Inferior parietal cortex (tissue), 1 donor: ENCODE results near the gene ACTR5.

Source experiments
- DNase-seq: peaks from one replicate; pipeline ENCODE4 v3.0.0-alpha.2; 2016; ENCODE audit errors: extremely low spot score

The ACTR5 gene

DNA sequence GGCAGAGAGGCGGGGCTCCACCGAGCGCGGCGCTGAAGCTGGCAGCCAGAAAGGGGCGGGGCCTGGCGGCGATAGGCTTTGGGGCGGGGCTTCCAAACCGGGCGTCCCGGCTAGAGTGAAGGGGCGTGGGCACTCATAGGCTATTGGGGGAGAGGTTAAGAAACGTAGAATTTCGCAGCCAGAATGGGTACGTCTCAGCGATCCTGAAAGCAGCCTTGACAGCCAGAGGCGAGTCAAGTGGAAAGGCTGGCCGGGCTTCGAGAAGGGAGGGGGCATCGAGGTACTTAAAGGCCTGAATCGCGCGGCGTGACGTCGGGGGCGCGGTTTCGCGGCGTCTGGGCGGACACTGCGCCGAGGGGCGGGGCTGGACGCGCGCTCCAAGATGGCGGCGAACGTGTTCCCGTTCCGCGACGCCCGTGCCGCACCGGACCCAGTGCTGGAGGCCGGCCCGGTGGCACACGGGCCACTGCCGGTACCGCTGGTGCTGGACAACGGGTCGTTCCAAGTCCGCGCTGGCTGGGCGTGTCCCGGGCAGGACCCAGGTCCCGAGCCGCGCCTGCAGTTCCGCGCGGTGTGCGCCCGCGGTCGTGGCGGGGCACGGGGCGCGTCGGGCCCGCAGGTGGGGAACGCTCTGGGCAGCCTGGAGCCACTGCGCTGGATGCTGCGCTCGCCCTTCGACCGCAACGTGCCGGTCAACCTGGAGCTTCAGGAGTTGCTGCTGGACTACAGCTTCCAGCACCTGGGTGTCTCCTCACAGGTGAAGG is at the start of gene ACTR5:
TSS of gene ACTR5 (plus strand) at position 364 of the 764 bp plus-strand sequence. CDS start at position 383, 19 bp downstream.
- DNase-seq, result peak; percentile 80

DNA sequence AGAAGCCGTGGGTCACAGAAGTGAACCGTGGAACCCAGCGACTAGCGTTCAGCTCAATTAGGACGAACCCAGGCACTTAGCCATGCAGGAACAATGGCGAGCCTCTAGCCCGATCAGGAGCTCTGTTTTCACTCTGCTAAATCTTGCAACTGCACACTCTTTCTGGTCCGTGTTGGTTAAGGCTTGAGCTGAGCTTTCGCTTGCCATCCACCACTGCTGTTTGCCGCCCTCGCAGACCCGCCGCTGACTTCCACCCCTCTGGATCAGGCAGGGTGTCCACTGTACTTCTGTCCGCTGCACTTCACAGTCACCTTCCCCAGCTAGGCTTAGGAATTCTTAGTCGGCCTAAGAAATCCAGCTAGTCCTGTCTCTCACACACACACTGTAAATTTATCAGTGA is 49.7 kb upstream of the ACTR5 start:
- DNase-seq, result no peak

GRCh38 chr20:38700141-38700540 is 48.1 kb upstream of the ACTR5 start:
- DNase-seq, result no peak

- no peak for DNase-seq
These were observed 47.3 kb upstream of the ACTR5 start for GRCh38 chr20:38700926-38701325.

DNA sequence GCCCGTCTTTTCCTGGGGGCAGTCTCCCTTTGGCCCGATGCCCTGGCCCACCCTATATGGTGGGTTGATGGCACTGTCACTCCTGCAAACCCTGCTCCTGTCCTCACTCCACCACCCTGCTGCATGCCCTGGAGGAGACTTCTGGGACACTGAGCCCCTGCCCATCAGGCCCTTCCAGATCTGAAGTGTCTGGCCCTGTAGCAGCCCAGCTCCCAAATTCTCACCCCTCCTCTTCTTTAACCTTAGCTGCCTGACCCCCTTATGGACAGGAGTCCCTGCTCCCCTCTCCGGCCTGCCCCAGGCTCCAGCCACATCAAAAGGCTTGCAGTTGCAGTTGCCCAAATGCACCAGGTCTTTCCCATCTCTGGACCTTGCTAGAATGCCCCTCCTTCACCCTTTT is 44.7 kb upstream of the ACTR5 start:
- DNase-seq, result no peak

DNA sequence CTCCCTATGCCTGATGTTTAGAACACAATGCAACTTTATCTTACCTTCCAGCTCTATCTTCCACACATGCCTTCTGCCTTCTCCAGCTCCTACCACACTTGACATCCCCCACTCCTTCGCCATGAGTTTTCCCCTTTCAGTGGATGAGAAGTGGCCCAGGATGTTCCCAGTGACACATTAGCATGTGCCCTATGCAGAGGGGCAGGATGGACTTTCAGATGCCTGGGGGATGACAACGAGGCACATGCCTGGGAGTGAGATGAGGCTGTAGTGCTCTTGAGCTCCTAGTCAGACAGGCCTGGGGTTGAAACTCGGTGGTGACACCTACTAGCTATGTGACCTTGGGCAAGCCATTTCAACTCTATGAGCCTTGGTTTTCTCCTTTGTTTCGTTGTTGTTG is 44.1 kb upstream of the ACTR5 start:
- DNase-seq, result no peak

DNA sequence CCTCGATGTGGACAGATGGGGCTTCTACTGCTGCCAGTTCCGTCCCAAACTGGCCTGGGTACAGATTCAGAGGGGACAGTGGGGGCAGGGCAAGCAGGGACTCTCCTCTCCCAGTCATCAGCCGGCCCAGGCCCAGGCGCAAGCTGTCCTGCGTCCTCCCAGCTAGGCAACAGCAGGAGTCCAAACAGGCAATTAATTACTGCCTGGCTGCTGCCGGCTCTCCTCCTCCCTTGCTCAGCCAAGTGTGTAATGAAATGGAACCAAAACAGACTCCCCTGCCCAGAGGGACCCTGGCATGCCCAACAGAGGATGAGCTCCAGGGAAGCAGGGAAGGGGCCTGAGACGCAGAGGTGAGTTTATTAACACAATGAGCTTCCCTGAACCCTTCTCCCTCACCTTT is 41.8 kb upstream of the ACTR5 start:
- DNase-seq, result no peak

DNA sequence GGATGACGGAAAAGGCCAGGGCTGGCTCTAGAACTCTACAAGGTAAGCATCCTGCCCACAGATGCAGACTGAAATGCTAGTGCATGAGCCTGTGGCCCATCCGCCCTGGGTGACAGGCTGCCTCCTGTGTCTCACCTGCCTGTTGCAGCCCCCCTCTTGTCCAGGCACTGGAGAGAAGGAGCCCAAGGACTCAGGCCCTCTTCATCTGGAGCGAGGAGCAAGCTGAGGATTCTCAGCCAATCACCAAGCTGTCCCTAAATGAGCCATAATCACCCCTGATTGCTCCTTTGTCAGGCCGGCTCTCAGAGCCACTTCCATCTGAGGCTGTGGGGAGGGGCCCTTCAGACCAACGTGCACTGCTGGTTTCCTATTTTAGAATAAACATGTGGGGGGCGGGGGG is 34.0 kb upstream of the ACTR5 start:
- DNase-seq, result no peak

GRCh38 chr20:38715646-38716045 is 32.6 kb upstream of the ACTR5 start:
- no peak for DNase-seq

DNA sequence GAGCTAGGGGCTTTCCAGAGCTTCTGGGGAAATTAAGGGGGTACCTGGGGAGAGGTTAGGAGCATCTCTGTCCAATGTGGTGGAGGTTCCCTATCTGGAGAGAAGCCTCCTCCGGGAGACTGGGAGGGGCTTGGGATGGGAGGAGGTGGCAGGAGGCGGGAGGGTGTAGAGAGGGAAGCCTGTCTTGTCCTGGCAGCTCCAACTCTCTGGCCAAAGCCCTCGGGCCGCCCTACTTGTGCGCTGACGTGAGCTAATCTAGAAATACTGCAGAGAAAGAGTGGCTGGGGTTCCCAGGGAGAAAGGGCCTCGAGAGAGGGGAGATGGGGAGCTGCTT is 25.6 kb upstream of the ACTR5 start:
- no peak for DNase-seq

GRCh38 chr20:38723017-38723847 is 25.0 kb upstream of the ACTR5 start:
- DNase-seq, result no peak

GRCh38 chr20:38723848-38724625 is 24.2 kb upstream of the ACTR5 start, which contains the start of gene SLC32A1:
TSS of gene SLC32A1 (plus strand) at chr20:38724486. CDS start at chr20:38724725, 239 bp downstream.
- no peak for DNase-seq

- no peak for DNase-seq
These were observed 23.6 kb upstream of the ACTR5 start for GRCh38 chr20:38724626-38725147.

DNA sequence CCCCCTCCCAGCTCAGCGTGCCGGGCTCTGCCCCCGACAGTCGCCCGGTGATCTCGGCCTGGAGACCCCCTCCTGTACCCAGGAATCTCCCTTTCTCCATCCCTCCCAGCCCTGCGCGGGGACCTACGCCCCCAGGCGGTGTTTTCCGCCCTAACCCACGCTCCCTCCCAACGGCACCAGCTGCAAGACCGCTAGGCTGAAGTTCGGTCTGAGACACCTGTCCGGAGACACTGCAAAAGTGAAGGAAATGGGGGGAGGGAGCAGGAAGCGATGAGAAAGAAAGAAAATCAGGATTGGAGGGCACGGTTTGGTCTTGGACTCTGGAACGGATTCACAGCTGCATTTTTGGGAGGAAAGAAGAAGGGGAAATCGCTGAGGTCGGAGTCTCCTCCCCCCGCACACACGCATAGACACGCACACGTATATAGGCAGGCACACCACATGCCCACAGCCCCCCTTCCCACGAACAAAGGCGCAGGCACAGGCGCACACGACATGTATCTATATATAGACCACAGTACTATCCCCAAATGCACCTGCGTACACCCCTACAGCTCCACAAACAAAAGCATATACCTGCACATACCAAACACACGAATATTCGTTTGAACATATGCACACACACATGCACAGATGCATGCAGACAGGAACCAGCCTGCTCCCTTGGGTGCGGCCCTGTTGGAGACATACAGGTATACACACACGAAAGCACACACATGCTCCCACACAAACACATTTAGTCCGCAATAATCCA is 22.9 kb upstream of the ACTR5 start:
- DNase-seq, result no peak

GRCh38 chr20:38725931-38726803 is 22.1 kb upstream of the ACTR5 start:
- no peak for DNase-seq

- DNase-seq, result no peak
These were observed 21.3 kb upstream of the ACTR5 start for GRCh38 chr20:38726804-38727606.

DNA sequence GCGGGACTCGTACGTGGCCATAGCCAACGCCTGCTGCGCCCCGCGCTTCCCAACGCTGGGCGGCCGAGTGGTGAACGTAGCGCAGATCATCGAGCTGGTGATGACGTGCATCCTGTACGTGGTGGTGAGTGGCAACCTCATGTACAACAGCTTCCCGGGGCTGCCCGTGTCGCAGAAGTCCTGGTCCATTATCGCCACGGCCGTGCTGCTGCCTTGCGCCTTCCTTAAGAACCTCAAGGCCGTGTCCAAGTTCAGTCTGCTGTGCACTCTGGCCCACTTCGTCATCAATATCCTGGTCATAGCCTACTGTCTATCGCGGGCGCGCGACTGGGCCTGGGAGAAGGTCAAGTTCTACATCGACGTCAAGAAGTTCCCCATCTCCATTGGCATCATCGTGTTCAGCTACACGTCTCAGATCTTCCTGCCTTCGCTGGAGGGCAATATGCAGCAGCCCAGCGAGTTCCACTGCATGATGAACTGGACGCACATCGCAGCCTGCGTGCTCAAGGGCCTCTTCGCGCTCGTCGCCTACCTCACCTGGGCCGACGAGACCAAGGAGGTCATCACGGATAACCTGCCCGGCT is 20.6 kb upstream of the ACTR5 start:
- no peak for DNase-seq

DNA sequence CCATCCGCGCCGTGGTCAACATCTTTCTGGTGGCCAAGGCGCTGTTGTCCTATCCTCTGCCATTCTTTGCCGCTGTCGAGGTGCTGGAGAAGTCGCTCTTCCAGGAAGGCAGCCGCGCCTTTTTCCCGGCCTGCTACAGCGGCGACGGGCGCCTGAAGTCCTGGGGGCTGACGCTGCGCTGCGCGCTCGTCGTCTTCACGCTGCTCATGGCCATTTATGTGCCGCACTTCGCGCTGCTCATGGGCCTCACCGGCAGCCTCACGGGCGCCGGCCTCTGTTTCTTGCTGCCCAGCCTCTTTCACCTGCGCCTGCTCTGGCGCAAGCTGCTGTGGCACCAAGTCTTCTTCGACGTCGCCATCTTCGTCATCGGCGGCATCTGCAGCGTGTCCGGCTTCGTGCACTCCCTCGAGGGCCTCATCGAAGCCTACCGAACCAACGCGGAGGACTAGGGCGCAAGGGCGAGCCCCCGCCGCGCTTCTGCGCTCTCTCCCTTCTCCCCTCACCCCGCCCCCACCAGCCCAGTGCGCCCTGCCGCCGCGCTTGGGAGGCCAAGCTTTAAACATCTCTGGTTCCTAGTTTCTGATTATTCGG is 20.0 kb upstream of the ACTR5 start:
- DNase-seq, result no peak
